GM12872 (cell line): ENCODE data around the gene FTO.

Source experiments
- CTCF ChIP-seq: IDR thresholded peaks from 3 replicates; pipeline ENCODE4 v1.5.1; 2011; ENCODE audit warnings: low read depth, mild to moderate bottlenecking, low read length, moderate library complexity; ENCODE audit not compliant: insufficient read depth

FTO gene

GRCh38 chr16:53996961-53997360 lies 293.0 kb downstream of the FTO start:
- no peak for TF ChIP-seq CTCF

GRCh38 chr16:53998024-53998810 lies 294.3 kb downstream of the FTO start:
- no peak for TF ChIP-seq CTCF

GRCh38 chr16:53998966-53999522 lies 295.1 kb downstream of the FTO start:
- no peak for TF ChIP-seq CTCF

GRCh38 chr16:53999841-54000240 lies 295.9 kb downstream of the FTO start:
- no peak for TF ChIP-seq CTCF

- TF ChIP-seq CTCF = no peak
Measured at GRCh38 chr16:54000361-54000760, 296.4 kb downstream of the FTO start.

GRCh38 chr16:54006693-54007092 lies 302.7 kb downstream of the FTO start:
- no peak for TF ChIP-seq CTCF

- TF ChIP-seq CTCF = no peak
Measured at GRCh38 chr16:54007504-54007903, 303.5 kb downstream of the FTO start.
